SK-N-MC (cell line): ENCODE data around the gene AOPEP.

Experiments
- EZH2 ChIP-seq: fragments of 200-600 bp; sonication (generic); IDR thresholded peaks from one replicate; pipeline ENCODE4 v1.6.1; 2017; ENCODE audit warnings: antibody characterized with exemption
- FOXP2 ChIP-seq: optimal IDR thresholded peaks from 2 replicates; pipeline ENCODE3; 2011; ENCODE audit warnings: mild to moderate bottlenecking, moderate library complexity; ENCODE audit not compliant: insufficient read depth; ENCODE audit errors: extremely low read length, control extremely low read depth
- POLR2AphosphoS5 ChIP-seq: IDR thresholded peaks from 2 replicates; pipeline ENCODE4 v1.6.1; 2012; ENCODE audit warnings: mild to moderate bottlenecking, low read depth, low read length, borderline replicate concordance

- TF ChIP-seq EZH2 = no peak
- peak; percentile 92 for TF ChIP-seq POLR2AphosphoS5
- TF ChIP-seq FOXP2 = peak; percentile 38
Measured at GRCh38 chr9:94726495-94727191, at the start of gene AOPEP.
